ENCODE measurements around the gene GALNTL6. TPM values are rescaled to one million over a fixed set of nuclear protein-coding genes. Genes with fewer than 3 reads are reported as not detected.

The GALNTL6 gene
- total and polyA plus RNA-seq, 2 of the 4 experiments (the other 2 are of a cell fraction), result under 0.01 TPM; not detected in 1

GRCh38 chr4:172865103-172865502, 1051.9 kb downstream of the GALNTL6 start:
- Histone ChIP-seq H3K79me1 (ENCODE audit: low read depth in 1 of 2, low read length in 2 of 2) (no peaks in the 10 kb centered on the region), H2BK20ac (ENCODE audit: low read depth, low read length) (no peak overlapping the region), H2AK9ac (replicated peaks; ENCODE audit: low read depth, low read length, poor library complexity) (no peak overlapping the region), H4K91ac (ENCODE audit: insufficient read depth, low read depth, low read length) (no peak overlapping the region), H3K9me1 (ENCODE audit: insufficient read depth, low read length) (no peaks in the 10 kb centered on the region), H4K5ac (ENCODE audit: low read depth, low read length) (no peak overlapping the region), H3K4me3 (ENCODE audit: insufficient read depth, low read depth, low read length) (no peak overlapping the region), H3K14ac (replicated peaks; ENCODE audit: low read depth, low read length) (no peak overlapping the region), H3K56ac (ENCODE audit: extremely low read depth, insufficient read depth, low read length) (no peak overlapping the region), H2AFZ (replicated peaks; ENCODE audit: low read length, poor library complexity) (no peak overlapping the region), H3K4ac (ENCODE audit: low read depth, low read length) (no peak overlapping the region), H3K36me3 (ENCODE audit: control insufficient read depth, insufficient read depth, low read length) (no peaks in the 10 kb centered on the region), H4K8ac (ENCODE audit: low read depth in 2 of 2, low read length in 2 of 2) (no peak overlapping the region), H3K27me3 (ENCODE audit: control insufficient read depth, insufficient read depth, low read length) (no peaks in the 10 kb centered on the region; the same call in 1 of the 2 replicates), H3K23ac (ENCODE audit: low read depth, low read length) (no peak overlapping the region), H2AK5ac (ENCODE audit: low read depth, low read length) (no peak overlapping the region), H3K9me3 (ENCODE audit: control insufficient read depth, insufficient read depth, low read length) (0 out of 2 replicates have a peak, but pooled peaks cover 1% of the 10 kb centered on the region), H2BK5ac (ENCODE audit: low read depth, low read length, poor library complexity, severe bottlenecking) (no peak overlapping the region), H3K9ac (ENCODE audit: low read depth, low read length) (no peak overlapping the region), H2BK15ac (ENCODE audit: low read depth, low read length) (no peak overlapping the region), H3K27ac (ENCODE audit: insufficient read depth, low read length) (no peak overlapping the region), H4K20me1 (ENCODE audit: insufficient read depth, low read length) (no peaks in the 10 kb centered on the region), H2BK120ac (ENCODE audit: low read depth, low read length) (no peak overlapping the region), H3K18ac (ENCODE audit: low read depth, low read length) (no peak overlapping the region), H3K4me2 (ENCODE audit: low read depth, low read length) (no peak overlapping the region), H3K4me1 (ENCODE audit: control insufficient read depth, insufficient read depth, low read length) (no peaks in the 10 kb centered on the region)
- DNase-seq (no peak), ATAC-seq (ENCODE audit: low read depth) (no peak)
- ChIA-PET POLR2A (ENCODE audit: unreplicated experiment) (no interaction called here), CTCF (no interaction called here)
- no TSS peak for BruUV-seq (replicated peaks)
- WGBS, 2 experiments (ENCODE audit: extremely low coverage in 2 of 2, insufficient read length in 1 of 2), result no CpG with 5 or more reads among the region's 2 CpGs
- dilution Hi-C loops (cut with HindIII; ENCODE audit: low sequenced_read_pairs, unreplicated experiment), result no loop called here
- intact Hi-C loops (cut with micrococcal nuclease), result no loop called here
- peak; percentile 82 for TF ChIP-seq MAFK (IDR thresholded peaks at IDR 0.05; ENCODE audit: low read depth, low read length)
- TF ChIP-seq, protein P1, sequence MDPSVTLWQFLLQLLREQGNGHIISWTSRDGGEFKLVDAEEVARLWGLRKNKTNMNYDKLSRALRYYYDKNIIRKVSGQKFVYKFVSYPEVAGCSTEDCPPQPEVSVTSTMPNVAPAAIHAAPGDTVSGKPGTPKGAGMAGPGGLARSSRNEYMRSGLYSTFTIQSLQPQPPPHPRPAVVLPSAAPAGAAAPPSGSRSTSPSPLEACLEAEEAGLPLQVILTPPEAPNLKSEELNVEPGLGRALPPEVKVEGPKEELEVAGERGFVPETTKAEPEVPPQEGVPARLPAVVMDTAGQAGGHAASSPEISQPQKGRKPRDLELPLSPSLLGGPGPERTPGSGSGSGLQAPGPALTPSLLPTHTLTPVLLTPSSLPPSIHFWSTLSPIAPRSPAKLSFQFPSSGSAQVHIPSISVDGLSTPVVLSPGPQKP (IDR thresholded peaks at IDR 0.05; ENCODE audit: borderline replicate concordance, low read depth, low read length), result no peak
- in situ Hi-C loops (cut with MboI; ENCODE audit: low sequenced_read_pairs), result no loop called here
